K562 (cell line): ENCODE results near the gene TMEM86B. TPM values are rescaled to one million over a fixed set of nuclear protein-coding genes. Genes with fewer than 3 reads are reported as not detected.

Experiments used
- ELF2 ChIP-seq: fragments of 250-450 bp; sonication (Bioruptor Pico); IDR thresholded peaks from 2 replicates; pipeline ENCODE4 v1.5.0; 2021; ENCODE audit warnings: mild to moderate bottlenecking
- NCOA1 ChIP-seq: fragments of 450-650 bp; IDR thresholded peaks from 2 replicates; pipeline ENCODE4 v1.6.1; 2016; ENCODE audit warnings: low read depth
- NRF1 ChIP-seq, 2 experiments: fragments of 450-650 bp; IDR thresholded peaks in 1 of 2; conservative IDR thresholded peaks in 1 of 2; 2 replicates each; pipeline ENCODE4 v1.6.1; 2014; ENCODE audit warnings: mild to moderate bottlenecking in 2 of 2
- PCBP2 ChIP-seq: fragments of 200-400 bp; formaldehyde crosslinking; IDR thresholded peaks from 2 replicates; pipeline ENCODE4 v1.6.1; 2018; ENCODE audit warnings: low read length, low read depth, mild to moderate bottlenecking, moderate library complexity; ENCODE audit not compliant: poor library complexity, severe bottlenecking
- RCOR1 ChIP-seq, 2 experiments: IDR thresholded peaks; 2 replicates each; pipeline ENCODE4 v1.6.1; 2012; ENCODE audit warnings: low read depth in 2 of 2, low read length in 2 of 2, borderline replicate concordance in 1 of 2, improper control_type of control experiment in 1 of 2
- SAP30 ChIP-seq: fragments of 200-600 bp; sonication (generic); IDR thresholded peaks from 2 replicates; pipeline ENCODE4 v1.6.1; 2012; ENCODE audit warnings: borderline replicate concordance, low read depth, mild to moderate bottlenecking, moderate library complexity, low read length, control low read depth, inconsistent platforms; ENCODE audit not compliant: insufficient read depth, poor library complexity, severe bottlenecking
- SLC30A9 ChIP-seq: fragments of 250-450 bp; sonication (Bioruptor Pico); IDR thresholded peaks from 2 replicates; pipeline ENCODE4 v1.8.0; 2022; ENCODE audit warnings: mild to moderate bottlenecking, moderate library complexity
- ZBTB2 ChIP-seq: fragments of 450-650 bp; IDR thresholded peaks from 2 replicates; pipeline ENCODE4 v1.6.1; 2016; ENCODE audit warnings: antibody characterized with exemption
- ZBTB26 ChIP-seq: fragments of 450-650 bp; formaldehyde crosslinking; IDR thresholded peaks from 2 replicates; pipeline ENCODE4 v1.4.0; 2022; ENCODE audit warnings: missing genetic modification characterization
- ZNF217 ChIP-seq: sonication (generic); formaldehyde crosslinking; IDR thresholded peaks from 2 replicates; pipeline ENCODE4 v1.8.0; 2022; ENCODE audit warnings: mild to moderate bottlenecking, missing genetic modification reagents
- ZNF277 ChIP-seq: fragments of 250-450 bp; sonication (Bioruptor Pico); IDR thresholded peaks from 2 replicates; pipeline ENCODE4 v1.8.0; 2022; ENCODE audit warnings: inconsistent platforms, mild to moderate bottlenecking, moderate library complexity, borderline replicate concordance
- ZNF318 ChIP-seq, 2 experiments: fragments of 450-650 bp; IDR thresholded peaks; 2 replicates each; pipeline ENCODE4 v1.6.1; 2016; ENCODE audit warnings: mild to moderate bottlenecking in 2 of 2, borderline replicate concordance in 1 of 2, low read depth in 1 of 2, moderate library complexity in 1 of 2
- ZNF431 ChIP-seq: sonication (generic); formaldehyde crosslinking; IDR thresholded peaks from 2 replicates; pipeline ENCODE4 v1.8.0; 2022; ENCODE audit warnings: mild to moderate bottlenecking, missing genetic modification reagents
- polyA plus RNA-seq, 8 experiments: library from polyadenylated mRNA; depleted of rRNA in 4 of 8; stranded (reverse) in 5 of 8; unstranded in 3 of 8; fragments of >200 nt; fragmentation: Nextera tagmentation in 2 of 8; fragmentation: Illumina TruSeq in 1 of 8; extraction: Ambion mirVana in 2 of 8; extraction: Trizol in 1 of 8; gene quantifications; 2 replicates each; pipeline versions ENCODE4 v1.2.1 to v1.2.3, GENCODE V29; 2011 to 2014; ENCODE audit warnings: inconsistent platforms in 1 of 8, missing spikeins in 1 of 8
- total RNA-seq, 7 experiments: library from RNA; depleted of rRNA in 6 of 7; stranded (reverse); fragments of >200 nt in 6 of 7; fragmentation: Illumina TruSeq in 2 of 7; extraction: Trizol in 2 of 7; gene quantifications; 2 replicates each; pipeline versions ENCODE4 v1.2.1 to v1.2.3, GENCODE V29; 2011 to 2021; ENCODE audit warnings: low replicate concordance in 1 of 7

TMEM86B gene
- total and polyA plus RNA-seq, 9 of the 15 experiments (the other 6 are each of a cell fraction or from before 2014, with no cell fraction given): 0.28 to 7.9 (median 2.1) TPM

GRCh38 chr19:55179606-55180484, 48.7 kb downstream of the TMEM86B start, which contains the start of gene SYT5 (continued):
- TF ChIP-seq ELF2 (CRISPR knock-in tag) (no peak), SLC30A9 (no peak), PCBP2 (no peak), ZNF431 (CRISPR knock-in tag) (0 out of 2 replicates have a peak, but pooled peaks have one; percentile 60), ZBTB2 (no peak), ZNF217 (CRISPR knock-in tag) (0 out of 2 replicates have a peak, but pooled peaks have one; percentile 78), SAP30 (peak; percentile 99), NRF1 (conservative IDR thresholded peaks at IDR 0.05 in 1 of 2, IDR thresholded peaks at IDR 0.05 in 1 of 2) (peak; percentile 57 to 66; a peak in 3 of 4 replicates), ZBTB26 (CRISPR knock-in tag) (no peak), RCOR1 (IDR thresholded peaks at IDR 0.05; ENCODE audit: borderline replicate concordance in 1 of 2, low read depth in 2 of 2, low read length in 2 of 2) (peak in 1 of 2 experiments; percentile 68; a peak in 2 of 4 replicates), ZNF318 (IDR thresholded peaks at IDR 0.05; ENCODE audit: borderline replicate concordance in 1 of 2, low read depth in 1 of 2) (no peak), ZNF277 (CRISPR knock-in tag) (no peak), NCOA1 (peak; percentile 75)
